ENCODE data around the gene SYT14.

DNA sequence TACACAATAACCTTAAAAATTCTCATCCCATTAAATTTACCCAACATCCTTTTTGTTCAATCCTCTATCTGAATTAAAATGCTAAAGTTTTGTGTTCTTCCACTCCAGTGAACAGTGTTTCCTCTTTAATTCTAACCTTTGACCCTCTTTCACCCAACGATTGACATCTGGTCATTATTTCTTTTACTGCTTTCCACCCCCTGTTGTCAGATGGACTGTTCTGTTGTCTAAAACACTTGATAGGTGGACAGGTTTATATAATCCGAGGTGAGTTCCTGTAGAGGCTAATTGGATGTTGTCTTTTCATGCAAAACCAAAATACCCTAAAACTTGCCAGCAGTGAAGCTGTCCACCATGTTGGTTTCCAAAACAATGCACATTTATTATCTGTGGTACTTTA is 221.2 kb downstream of the SYT14 start:
- TF ChIP-seq CTCF (IDR thresholded peaks at IDR 0.05) (no peak), POLR2A (IDR thresholded peaks at IDR 0.05) (no peak)

Measured in thyroid gland (tissue), 4 donors.